ENCODE results near the gene ARHGAP26.

GRCh38 chr5:142861011-142861410, 90.8 kb downstream of the ARHGAP26 start:
- TF ChIP-seq CTCF (IDR thresholded peaks at IDR 0.05) (no peak), POLR2AphosphoS5 (IDR thresholded peaks at IDR 0.05) (no peak), POLR2A (IDR thresholded peaks at IDR 0.05) (no peak)

Data from sigmoid colon (tissue), 4 donors.